Occipital lobe (tissue), 2 donors: ENCODE measurements around the gene AGK. TPM values are rescaled to one million over a fixed set of nuclear protein-coding genes. Genes with fewer than 3 reads are reported as not detected.

ENCODE experiments used
- DNase-seq: peaks from one replicate; lab custom pipeline; 2025; lab: John Stamatoyannopoulos, UW
- total RNA-seq: library from RNA; depleted of rRNA; stranded (reverse); fragments of >200 nt; gene quantifications from one replicate; pipeline ENCODE4 v1.2.3, GENCODE V29; 2014

Gene AGK
- total RNA-seq, 1 donor from 2014 or later = 45.2 TPM

- DNase-seq = no peak
These were observed 35.7 kb downstream of the AGK start for GRCh38 chr7:141586878-141587277.

- no peak for DNase-seq
These were observed 36.1 kb downstream of the AGK start for GRCh38 chr7:141587304-141587703.

DNA sequence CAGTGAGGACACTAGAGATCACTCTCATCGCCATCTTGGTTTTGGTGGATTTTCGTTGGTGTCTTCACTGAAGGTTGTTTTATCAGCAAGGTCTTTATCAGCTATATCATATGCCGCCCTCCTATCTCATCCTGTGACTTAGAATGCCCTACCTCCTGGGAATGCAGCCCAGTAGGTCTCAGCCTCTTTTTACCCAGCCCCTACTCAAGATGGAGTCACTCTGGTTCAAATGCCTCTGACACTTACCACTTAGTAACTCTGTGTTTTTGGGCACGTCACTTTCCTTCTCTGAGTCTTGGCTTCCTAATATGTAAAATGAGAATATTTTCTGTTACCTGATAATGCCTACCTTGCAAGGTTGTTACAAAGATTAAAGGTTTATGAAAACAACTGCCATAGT lies 37.7 kb downstream of the AGK start:
- DNase-seq = no peak

GRCh38 chr7:141590071-141590470 lies 38.9 kb downstream of the AGK start:
- no peak for DNase-seq

GRCh38 chr7:141590666-141591065 lies 39.5 kb downstream of the AGK start:
- no peak for DNase-seq

DNA sequence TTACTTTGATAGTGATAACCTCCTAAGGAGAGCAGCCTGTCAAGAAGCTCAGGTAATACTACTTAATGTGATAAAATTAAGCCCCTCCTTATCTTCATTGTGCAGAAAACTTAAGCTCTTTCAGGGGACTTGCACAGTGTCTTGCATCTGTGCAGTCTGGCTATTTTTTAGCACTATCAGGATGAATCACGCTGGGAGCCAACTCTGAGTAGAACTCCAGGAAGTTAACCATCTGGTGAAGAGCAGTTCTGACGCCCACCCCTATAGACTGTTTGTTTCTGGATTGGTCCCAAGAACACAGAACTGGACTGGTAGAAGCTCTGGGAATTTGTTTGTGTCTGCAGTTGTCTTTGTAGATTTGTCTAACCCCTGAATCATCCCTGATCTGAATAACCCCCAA lies 41.9 kb downstream of the AGK start:
- peak; percentile 59 for DNase-seq

- no peak for DNase-seq
These were observed 46.8 kb downstream of the AGK start for GRCh38 chr7:141597966-141598365.

DNA sequence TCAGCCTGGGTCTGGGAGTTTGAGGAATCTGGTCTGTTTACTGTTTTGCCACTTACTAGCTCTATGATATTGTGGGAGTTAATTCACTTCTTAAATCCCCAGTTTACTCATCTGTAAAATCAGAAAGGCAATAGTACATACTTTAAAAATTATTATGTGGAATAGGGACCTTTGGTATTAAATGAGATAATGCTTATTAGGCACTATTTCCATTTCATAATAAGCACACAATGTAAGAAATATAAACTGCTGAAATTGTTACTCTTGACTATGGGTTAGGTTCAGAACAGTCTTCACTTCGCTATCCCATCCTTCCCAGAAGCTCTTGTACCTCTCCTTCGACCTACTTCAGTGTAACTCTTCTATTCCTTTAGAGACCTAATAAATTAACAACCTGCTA lies 47.2 kb downstream of the AGK start:
- no peak for DNase-seq

- DNase-seq = no peak
These were observed 49.2 kb downstream of the AGK start for GRCh38 chr7:141600168-141601006.

- DNase-seq = no peak
These were observed 58.4 kb downstream of the AGK start for GRCh38 chr7:141609576-141609975.

DNA sequence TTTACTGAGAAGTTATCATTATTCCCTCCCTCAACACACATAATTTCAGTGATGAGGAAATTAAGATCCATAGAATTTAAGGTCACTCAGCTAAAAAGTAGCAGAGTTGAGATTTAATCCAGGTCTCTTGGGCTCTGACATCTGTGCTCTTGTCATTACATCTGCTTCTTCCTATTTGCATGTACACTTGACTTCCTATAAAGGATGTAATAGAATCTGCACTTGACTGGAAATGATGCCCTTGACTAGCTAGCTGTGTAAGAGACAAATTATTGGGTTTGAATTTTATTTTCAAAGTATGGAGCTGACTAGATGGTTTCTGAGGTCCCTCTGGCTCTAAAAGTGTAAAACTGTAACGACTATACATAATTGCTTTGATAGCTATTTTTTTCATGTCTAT lies 59.5 kb downstream of the AGK start:
- DNase-seq = no peak

- no peak for DNase-seq
These were observed 61.7 kb downstream of the AGK start for GRCh38 chr7:141612861-141613260.

DNA sequence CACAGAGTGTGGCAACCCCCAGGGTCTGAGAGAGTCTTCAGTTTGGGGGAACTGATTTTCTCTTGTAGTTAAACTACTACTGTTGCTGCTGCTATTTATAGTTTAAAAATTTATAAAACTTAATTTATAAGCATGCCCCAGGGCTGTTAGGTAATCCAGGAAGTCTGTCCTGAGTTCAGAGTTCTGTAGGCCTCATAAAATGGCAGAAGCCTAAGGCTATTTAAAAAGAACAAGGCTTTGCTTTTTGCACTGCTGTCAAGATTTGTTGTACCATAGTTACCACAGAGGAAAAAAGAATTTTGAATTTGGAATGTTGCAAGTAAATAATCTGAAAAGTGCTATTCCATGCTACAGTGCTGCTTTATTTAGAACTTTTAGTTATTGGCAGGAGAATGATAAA lies 66.1 kb downstream of the AGK start:
- no peak for DNase-seq

DNA sequence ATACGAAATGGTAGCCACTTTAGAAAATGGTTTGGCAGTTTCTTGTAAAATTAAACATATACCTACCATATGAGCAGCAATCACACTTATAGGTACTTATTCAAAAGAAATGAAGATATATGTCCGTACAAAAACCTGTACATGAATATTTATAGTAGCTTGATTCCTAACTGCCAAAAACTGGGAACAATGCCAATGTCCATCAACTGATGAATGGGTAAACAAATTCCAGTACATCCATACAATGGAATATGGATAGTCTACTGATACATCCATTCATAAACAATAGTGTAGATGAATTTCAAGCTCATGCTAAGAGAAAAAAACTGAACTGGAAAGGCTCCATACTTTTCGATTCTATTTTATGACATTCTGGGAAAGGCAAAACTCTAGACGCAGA lies 68.5 kb downstream of the AGK start:
- no peak for DNase-seq

- no peak for DNase-seq
These were observed 73.6 kb downstream of the AGK start for GRCh38 chr7:141624763-141625162.

GRCh38 chr7:141630621-141631020 lies 79.4 kb downstream of the AGK start:
- no peak for DNase-seq

GRCh38 chr7:141631525-141631924 lies 80.3 kb downstream of the AGK start:
- DNase-seq = no peak

GRCh38 chr7:141634065-141634464 lies 82.9 kb downstream of the AGK start:
- DNase-seq = no peak

DNA sequence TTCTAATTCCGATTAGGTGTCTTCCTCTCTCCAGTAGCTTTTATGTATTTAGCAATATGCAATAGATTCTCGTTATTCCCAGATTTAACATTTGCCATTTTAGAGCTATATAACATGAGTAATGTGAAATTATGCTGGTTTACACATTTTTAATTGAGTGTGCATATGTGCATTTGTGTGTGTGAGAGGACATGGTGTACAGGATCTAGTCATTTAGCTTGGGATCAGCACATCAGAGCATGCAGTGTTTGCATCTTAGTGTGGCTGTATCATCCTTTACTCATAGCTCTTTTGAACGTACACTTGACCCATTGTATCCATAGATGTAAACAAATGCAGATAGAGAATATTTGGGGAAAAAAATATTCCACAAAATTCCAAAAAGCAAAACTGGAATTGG lies 84.8 kb downstream of the AGK start:
- no peak for DNase-seq

GRCh38 chr7:141640239-141640840 lies 89.1 kb downstream of the AGK start:
- no peak for DNase-seq

- no peak for DNase-seq
These were observed 90.7 kb downstream of the AGK start for GRCh38 chr7:141641876-141642275.

- DNase-seq = no peak
These were observed 94.0 kb downstream of the AGK start for GRCh38 chr7:141645188-141645587.

DNA sequence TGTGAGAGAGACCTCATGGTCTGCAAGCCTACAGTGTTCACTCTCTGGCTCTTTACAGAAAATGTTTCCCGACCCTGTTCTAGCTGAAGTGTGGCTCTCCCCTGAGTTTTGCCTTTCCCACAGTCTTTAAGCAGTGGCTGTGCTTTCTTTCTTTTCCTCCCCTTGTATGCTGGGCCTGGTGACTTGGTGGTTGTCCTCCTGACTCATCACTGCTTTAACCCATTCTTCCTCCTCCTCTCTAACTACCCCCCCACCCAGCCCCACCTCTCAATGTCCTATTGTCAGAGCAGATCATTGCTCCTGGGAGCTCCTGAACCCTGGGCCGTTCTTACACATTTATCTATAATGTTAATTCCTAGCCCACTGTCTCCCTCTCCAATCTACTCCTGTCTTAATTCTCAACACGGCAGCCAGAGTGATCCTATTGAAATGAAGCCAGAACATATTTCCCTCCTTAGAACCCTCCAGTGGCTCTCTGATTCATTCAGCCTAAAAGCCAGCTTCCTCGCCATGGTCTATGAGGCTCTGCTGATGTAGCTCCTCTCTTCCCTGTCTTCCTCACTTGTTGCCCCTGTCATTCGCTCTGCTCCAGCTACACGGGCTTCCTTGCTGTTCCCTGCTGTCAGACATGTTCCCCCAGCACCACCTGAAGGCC lies 95.7 kb downstream of the AGK start:
- no peak for DNase-seq
